ENCODE measurements around the gene STOML2. TPM values are rescaled to one million over a fixed set of nuclear protein-coding genes. Genes with fewer than 3 reads are reported as not detected.

STOML2 gene
- total and polyA plus RNA-seq, 11 donors: 78.2 to 177 (median 130) TPM

- Histone ChIP-seq H3K27me3 (no peaks in the 10 kb centered on the region), H3K4me1 (peaks cover 3 to 38% (median 30%) of the 10 kb centered on the region in 12 donors), H3K9me3 (no peaks in the 10 kb centered on the region), H3K4me3 (no peak overlapping the region), H3K27ac (no peak overlapping the region), H3K36me3 (peaks cover 0 to 49% (median 44%) of the 10 kb centered on the region in 9 donors)
- ATAC-seq (no peak), DNase-seq (no peak)
- intact Hi-C loops (cut with DNase I): no loop called here
- WGBS, 4 donors: 78 to 87% (median 82%) methylated on average over 14 to 18 of the region's 18 CpGs
- TF ChIP-seq, protein P1, sequence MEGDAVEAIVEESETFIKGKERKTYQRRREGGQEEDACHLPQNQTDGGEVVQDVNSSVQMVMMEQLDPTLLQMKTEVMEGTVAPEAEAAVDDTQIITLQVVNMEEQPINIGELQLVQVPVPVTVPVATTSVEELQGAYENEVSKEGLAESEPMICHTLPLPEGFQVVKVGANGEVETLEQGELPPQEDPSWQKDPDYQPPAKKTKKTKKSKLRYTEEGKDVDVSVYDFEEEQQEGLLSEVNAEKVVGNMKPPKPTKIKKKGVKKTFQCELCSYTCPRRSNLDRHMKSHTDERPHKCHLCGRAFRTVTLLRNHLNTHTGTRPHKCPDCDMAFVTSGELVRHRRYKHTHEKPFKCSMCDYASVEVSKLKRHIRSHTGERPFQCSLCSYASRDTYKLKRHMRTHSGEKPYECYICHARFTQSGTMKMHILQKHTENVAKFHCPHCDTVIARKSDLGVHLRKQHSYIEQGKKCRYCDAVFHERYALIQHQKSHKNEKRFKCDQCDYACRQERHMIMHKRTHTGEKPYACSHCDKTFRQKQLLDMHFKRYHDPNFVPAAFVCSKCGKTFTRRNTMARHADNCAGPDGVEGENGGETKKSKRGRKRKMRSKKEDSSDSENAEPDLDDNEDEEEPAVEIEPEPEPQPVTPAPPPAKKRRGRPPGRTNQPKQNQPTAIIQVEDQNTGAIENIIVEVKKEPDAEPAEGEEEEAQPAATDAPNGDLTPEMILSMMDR (IDR thresholded peaks at IDR 0.05): no peak
- TF ChIP-seq POLR2A (IDR thresholded peaks at IDR 0.05): no peak
Measured at GRCh38 chr9:35107297-35108290, 4.7 kb upstream of the STOML2 start.

DNA sequence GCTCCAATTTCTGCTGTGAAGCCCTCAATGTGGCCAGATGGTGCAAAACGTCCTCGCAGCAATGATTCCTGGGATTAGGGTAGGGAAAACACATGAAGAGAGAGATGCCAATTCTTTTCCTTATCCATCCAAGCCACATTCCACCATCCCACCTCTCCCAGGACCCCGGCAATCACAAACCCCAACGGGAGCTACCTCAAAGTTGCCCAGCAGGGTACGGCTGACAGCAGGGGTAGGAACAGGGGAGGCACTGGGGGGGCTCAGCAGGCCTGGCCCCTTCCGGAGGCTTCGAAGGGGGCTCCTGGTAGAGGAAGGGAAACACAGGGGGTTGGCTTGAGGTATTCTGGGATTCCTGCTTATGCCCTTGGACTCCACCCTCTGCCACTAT lies 3.4 kb upstream of the STOML2 start:
- ATAC-seq (no peak), DNase-seq (no peak)
- Histone ChIP-seq H3K9me3 (no peaks in the 10 kb centered on the region), H3K4me3 (no peak overlapping the region), H3K36me3 (peaks cover 0 to 51% (median 47%) of the 10 kb centered on the region in 9 donors), H3K27ac (no peak overlapping the region), H3K4me1 (peaks cover 0 to 41% (median 33%) of the 10 kb centered on the region in 12 donors), H3K27me3 (no peaks in the 10 kb centered on the region)
- intact Hi-C loops (cut with DNase I): no loop called here
- WGBS, 4 donors: 89 to 95% (median 90%) methylated on average over 7 of the region's 7 CpGs
- no peak for TF ChIP-seq POLR2A (IDR thresholded peaks at IDR 0.05)
- TF ChIP-seq, protein P1 (IDR thresholded peaks at IDR 0.05): no peak

DNA sequence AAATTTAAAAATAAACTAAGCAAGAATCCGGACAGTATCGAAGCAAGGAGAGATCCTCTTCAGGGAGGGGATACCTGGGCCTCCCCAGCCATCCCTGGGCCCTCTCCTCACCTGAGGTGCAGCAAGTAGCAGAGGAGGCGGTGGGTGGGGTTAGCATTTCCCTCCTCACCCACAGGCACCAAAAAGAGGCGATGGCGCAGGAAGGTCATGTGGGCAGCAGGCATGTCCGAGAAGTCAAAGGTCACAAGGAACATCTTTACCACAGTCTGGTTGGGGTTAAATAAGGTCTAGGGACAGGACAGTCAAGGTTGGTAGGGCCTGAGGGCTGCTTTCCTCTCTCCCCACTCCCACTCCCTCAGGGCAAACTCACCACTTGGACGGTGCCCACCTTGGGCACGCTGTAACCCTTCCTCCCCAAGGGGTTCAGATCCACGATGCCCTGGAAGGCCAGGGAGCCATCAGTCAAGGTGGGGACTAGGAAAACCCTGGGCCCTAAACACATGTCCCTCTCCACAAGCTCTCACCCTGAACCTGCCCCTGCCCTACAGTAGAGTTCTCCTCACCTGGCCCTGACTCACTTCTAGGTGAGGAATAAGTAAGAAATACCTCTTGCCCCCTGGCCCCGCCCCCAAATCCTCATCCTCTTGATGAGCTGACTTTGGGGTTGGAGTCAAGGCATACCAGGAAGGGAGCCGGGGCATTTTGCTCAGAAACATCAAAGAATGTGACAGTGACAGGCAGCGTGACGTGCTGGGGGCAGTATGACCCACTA lies 2.8 kb upstream of the STOML2 start:
- Histone ChIP-seq H3K27ac (no peak overlapping the region), H3K4me1 (peaks cover 0 to 38% (median 31%) of the 10 kb centered on the region in 12 donors), H3K36me3 (peaks cover 0 to 57% (median 53%) of the 10 kb centered on the region in 9 donors), H3K9me3 (no peaks in the 10 kb centered on the region), H3K4me3 (no peak overlapping the region), H3K27me3 (no peaks in the 10 kb centered on the region)
- ATAC-seq (no peak), DNase-seq (no peak)
- intact Hi-C loops (cut with DNase I): no loop called here
- WGBS, 4 donors: 92 to 95% (median 93%) methylated on average over 13 of the region's 13 CpGs
- no peak for TF ChIP-seq POLR2A (IDR thresholded peaks at IDR 0.05)
- TF ChIP-seq, protein P1 (IDR thresholded peaks at IDR 0.05): no peak

DNA sequence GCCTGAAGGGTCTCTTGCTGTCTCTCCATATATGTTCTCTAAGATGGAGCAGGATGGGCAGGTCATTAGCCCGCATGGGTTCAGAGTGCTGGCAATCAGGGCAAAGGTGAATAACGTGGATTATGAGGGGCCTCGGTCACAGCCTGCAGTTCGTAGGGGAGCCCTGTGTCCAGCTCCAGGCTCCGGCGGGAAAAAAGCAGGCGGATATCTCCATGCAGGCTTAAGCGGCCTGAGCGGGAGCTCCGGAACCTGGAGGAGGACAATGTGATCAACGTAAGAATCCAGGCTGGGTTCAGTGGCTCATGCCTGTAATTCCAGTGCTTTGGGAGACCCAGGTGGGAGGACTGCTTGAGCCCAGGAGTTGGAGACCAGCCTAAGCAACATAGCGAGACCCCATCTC lies 2.2 kb upstream of the STOML2 start:
- WGBS, 4 donors: 87 to 93% (median 92%) methylated on average over 12 of the region's 12 CpGs
- TF ChIP-seq, protein P1 (IDR thresholded peaks at IDR 0.05): no peak
- TF ChIP-seq POLR2A (IDR thresholded peaks at IDR 0.05): no peak
- Histone ChIP-seq H3K36me3 (peaks cover 0 to 63% (median 59%) of the 10 kb centered on the region in 9 donors), H3K27me3 (no peaks in the 10 kb centered on the region), H3K27ac (no peak overlapping the region), H3K4me3 (no peak overlapping the region), H3K4me1 (peaks cover 0 to 32% (median 24%) of the 10 kb centered on the region in 12 donors), H3K9me3 (no peaks in the 10 kb centered on the region)
- no peak for DNase-seq
- no peak for ATAC-seq
- intact Hi-C loops (cut with DNase I): no loop called here
